T-helper 9 cell (primary cell): ENCODE results near the gene TMC5.
"Not testable (repeated sequence)": the region's sequence is repeated elsewhere in the genome, so short reads cannot be mapped to it uniquely, and the experiment has no call there.

Experiments used
- DNase-seq: peaks from one replicate; pipeline ENCODE4 v3.0.0-alpha.2; 2020

TMC5 gene

GRCh38 chr16:19400711-19401110, 17.0 kb upstream of the TMC5 start:
- DNase-seq = no peak

DNA sequence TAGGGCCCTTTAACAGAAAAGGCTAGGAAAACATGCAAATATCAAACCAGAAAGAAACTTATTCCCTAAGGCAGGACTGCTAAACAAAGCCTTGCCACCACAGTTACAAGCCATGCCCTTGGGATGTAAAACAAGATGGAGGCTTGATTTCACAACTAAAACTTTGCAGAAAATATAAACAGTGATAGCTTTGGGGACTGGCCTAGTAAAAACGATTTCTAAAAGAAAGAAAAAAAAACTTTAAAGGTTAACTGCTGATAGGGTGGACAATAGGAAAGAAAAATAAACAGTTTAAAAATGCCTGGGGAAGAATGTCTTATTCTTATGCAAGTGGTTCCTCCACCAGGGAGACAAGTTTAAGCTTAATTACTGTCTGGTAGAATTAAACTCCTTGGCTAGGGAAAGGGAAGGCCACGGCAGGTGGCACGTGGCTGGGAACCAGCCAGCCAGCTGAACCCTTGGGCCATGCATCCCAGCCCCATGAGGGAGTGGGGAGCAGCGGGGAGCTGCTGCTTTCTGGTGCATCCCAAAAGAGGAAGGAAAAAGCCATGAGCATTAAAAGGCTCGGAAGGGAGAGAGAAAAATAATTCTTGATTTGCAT, 10.7 kb upstream of the TMC5 start:
- DNase-seq = no peak

DNA sequence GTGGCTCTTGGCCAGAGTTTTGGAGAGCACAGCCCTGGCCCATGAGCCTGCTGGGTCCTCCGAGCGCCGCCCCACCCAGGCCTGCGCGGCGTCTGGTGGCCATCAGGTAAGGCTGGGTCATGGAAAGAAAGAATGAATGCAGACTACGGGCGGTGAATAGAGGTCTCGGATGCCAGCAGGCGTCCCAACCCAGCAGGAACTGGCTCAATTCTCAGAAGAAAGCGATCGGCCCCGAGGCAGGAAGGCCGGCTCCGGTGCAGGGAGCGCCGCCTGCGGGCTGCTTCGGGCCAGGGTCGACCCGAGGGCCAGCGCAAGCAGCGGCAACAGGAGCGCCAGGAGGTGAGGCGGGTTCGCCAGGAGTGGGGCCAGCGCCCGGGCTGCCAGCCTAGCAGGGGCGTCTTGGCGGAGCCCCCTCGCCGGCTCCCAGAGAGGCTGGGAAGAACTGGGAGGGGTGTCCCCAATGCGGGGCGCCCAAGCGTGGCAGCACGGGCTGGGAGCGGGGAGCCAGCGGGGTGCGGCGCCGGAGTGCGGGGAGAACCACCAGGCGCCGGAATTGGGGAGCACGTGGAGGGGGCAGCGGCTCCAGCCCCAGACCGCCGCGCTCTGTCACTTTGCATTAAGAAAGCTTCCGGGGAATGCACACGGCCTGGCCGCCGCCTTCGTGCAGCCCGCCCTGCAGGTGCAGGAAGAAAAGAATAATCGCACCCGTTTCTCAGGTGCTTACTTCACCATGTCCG, 7.1 kb upstream of the TMC5 start:
- no peak for DNase-seq

DNA sequence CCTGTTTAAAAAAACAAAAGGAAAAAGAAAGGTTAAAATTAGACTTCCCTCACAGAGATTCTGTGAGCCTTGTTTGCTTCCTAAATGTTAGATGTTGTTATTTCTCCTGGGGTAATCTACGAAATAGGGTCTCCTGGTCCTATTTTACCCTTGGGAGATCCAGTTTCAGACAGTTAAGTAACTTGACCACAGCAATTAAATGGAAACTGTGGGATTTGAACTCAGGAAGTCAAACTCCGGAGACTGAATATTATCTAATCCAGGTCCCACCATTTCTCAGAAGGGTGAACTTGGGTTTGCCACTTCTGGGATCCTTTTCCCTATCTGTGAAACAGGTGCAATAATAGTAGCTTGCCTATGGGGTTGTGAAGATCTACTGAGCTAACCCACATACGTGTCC, 6.4 kb upstream of the TMC5 start:
- no peak for DNase-seq

DNA sequence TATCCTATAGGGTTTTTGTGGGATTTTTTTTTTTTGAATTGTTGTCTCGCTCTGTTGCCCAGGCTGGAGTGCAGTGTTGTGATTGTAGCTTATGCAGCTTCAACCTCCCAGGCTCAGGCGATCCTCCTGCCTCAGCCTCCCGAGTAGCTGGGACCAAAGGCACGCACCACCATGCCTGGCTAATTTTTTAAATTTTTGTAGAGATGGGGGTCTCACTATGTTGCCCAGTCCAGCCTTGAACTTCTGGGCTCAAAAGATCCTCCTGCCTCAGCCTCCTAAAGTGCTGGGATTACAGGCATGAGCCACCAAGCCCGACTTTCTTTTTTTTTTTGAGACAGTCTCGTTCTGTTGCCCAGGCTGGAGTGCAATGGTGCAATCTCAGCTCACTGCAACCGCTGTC, 5.6 kb upstream of the TMC5 start:
- DNase-seq = not testable (repeated sequence)

- DNase-seq = no peak
Measured at GRCh38 chr16:19415461-19415860, 2.2 kb upstream of the TMC5 start.

GRCh38 chr16:19415918-19416317, 1.8 kb upstream of the TMC5 start:
- DNase-seq = no peak

- no peak for DNase-seq
Measured at GRCh38 chr16:19418200-19418599, 517 bp downstream of the TMC5 start.

GRCh38 chr16:19419698-19420075, 2.0 kb downstream of the TMC5 start:
- DNase-seq = no peak

DNA sequence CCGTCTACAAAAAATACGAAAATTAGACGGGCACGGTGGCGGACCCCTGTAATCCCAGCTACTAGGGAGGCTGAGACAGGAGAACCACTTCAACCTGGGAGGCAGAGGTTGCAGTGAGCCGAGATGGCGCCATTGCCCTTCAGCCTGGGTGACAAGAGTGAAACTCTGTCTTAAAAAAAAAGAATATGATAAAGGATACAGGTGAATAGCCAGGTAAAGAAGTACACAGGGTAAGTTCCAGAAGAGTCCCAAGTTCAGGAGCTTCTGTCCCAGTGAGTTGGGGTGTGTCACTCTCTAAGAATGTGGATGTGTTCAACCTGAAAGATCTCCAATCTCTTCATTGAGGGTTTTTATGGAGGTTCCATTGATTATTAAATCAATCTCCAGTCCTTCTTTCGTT, 6.8 kb downstream of the TMC5 start:
- no peak for DNase-seq

DNA sequence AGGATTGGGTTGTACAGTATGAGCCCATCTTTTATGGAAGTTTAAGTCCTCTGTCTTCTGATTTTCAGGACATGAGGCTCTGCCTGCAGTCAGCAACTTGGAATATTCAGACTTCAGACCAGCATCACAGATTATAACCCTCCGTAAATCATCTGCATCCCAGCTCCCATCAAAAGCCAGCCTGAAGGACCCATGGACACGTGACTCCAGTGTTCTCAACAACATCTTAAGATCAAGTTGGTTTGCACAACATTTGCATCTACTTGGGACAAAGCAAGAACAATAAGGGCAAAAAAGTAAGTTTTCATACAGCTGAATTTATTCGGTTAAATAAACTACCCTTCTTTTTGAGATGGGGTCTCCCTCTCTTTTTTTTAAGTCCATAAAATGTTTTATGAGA, 12.7 kb downstream of the TMC5 start:
- no peak for DNase-seq

DNA sequence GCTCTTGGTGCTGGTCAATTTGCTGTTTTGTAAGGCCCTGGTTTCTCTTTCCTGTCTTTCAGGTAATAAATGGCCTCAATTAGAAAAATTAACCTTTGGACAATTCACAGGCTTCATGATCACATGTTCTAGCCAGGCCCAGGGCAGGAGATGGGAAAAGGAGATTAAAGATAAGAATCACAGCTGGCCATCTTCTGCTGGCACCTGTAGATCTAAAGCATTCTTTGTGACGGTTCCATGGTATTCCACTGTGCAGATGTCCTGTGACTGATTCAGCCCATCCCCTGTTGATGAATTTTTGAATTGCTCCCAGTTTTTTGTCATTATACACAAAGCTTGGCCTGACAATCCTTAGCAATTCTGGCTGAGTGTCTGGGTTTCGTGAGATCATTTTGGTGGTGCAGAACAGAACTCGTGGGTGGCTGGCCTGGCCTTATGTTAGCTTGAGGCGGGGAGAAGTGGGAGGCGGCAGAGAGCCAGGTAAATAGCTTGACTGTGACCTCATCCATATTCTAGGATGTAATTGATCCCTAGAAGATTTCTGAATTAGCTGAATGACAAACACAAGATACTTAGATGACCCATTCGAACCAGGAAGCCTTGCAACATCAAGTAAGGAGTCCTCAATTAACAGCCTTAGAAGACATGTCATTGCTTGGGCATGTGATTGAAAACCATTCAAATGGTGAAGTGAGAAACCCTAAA, 14.1 kb downstream of the TMC5 start:
- DNase-seq = no peak

- DNase-seq = no peak
Measured at GRCh38 chr16:19432429-19432828, 14.7 kb downstream of the TMC5 start.

DNA sequence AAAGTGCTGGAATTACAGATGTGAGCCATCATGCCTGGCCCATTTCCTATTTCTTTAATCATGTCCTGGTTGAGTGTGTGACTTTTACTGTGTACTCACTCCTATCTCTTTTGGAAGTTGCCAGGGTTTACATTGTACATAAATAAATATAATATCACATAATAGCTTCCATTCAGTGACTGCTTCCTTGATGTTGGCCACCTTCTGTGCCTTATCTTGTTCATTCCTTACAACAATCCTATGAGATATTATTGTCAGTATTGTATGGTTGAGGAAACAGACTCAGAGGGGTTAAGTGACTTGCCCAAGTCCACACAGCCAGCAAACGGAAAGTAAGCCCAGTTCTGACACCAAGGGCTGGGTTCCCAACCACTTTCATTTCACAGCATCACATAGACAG, 16.9 kb downstream of the TMC5 start:
- DNase-seq = no peak

GRCh38 chr16:19436540-19436939, 18.9 kb downstream of the TMC5 start:
- no peak for DNase-seq

DNA sequence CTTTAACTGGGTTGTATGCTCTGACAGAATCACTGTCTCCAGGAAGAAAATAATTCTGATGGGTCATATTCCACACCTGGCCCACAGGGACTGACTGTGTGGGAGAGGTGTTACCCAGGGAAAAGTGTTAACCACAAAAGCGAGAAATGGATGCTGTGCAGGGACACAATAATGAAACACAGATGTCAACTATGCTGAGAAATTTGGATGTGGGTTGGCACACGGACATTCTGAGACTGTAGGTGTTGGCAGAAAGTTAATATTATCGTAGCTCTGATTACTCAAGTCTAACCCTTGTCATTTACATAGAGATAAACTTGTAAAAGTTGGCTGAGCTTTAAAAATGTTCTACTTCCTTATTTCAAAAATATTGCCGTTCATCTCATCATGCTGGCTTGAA, 19.6 kb downstream of the TMC5 start:
- DNase-seq = no peak

DNA sequence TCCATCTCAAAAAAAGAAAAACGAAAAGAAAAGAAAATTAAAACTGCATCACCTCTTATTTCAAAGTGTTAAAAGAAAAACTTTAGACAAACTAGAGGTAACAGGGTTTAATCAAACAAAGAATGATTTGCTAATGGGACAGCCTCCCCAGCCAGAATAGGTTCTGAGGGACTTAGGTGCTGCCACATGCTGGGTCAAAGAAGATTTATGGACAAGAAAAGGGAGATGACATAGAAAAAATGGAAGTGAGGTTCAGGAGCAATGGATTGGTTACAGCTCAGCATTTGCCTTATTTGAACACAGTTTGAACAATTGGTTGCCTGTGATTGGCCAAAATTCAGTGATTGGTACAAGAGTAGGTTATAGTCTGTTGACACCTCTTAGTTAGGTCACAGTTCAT, 21.1 kb downstream of the TMC5 start:
- no peak for DNase-seq

- DNase-seq = no peak
Measured at GRCh38 chr16:19439483-19439882, 21.8 kb downstream of the TMC5 start.

DNA sequence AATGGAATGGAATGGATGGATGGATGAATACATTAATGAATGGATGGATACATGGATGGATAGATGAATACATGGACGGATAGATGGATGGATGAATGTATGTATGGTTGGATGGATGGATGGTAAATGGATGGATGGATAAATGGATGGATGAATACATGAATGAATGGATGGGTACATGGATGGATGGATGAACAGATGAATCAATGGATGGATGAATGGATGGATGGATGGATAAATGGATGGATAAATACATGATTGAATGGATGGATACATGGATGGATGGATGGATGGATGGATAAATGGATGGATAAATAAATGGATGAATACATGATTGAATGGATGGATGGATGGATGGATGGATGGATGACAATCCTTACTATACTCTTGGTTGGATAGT, 26.0 kb downstream of the TMC5 start:
- DNase-seq = no peak

DNA sequence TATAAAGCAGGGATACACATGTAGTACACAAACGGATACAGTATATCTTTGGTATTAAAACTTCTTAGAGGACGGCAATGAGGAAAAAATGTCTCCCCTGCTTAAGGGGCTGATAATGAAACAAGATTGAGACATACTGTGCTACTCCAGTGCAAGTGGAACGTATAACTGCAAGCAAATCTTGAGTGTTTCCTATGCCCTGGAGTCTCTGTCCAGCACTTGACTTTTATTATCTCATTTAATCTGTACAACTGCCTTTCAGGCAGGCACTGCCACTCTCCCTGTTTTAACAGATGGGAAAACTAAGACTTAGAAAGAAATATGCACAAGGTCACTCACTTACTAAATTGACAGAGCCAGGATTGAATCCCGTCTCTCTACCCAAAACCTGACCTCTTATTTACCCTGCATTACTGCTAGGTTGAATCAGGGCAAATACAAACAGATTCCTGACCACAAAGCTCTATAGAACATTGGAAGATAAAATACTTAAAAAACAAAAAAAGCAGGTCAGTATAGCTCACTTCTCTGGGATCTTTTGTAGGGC, 28.7 kb downstream of the TMC5 start:
- no peak for DNase-seq

GRCh38 chr16:19446886-19447285, 29.2 kb downstream of the TMC5 start:
- DNase-seq = no peak

DNA sequence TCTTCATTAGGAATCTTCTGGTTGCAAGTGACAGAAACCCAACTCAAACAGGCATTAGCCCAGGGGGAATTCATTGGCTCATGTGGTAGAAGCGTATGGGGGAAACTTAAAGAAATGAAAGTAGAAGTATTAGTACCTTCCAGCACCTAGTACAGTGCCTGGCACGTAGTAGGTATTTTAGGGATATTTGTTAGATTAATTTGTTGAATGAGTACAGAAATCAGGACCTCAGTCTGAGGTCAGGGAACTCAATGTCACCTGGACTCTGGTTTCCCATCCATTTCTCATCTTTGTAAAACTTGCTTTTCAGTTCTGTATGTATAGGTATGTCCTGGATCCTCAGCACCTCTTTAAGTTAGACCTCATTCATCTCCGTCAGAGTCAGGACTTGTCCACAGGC, 32.5 kb downstream of the TMC5 start:
- DNase-seq = no peak

GRCh38 chr16:19458722-19459379, 41.2 kb downstream of the TMC5 start:
- DNase-seq = no peak

GRCh38 chr16:19460397-19460796, 42.7 kb downstream of the TMC5 start:
- no peak for DNase-seq
